ENCODE results near the gene ACSS1.
A peak's percentile ranks its signal among the peaks of the same experiment; 100 is the strongest.

ACSS1 gene

GRCh38 chr20:24981282-24981681, 76.7 kb downstream of the ACSS1 start:
- peaks cover 6% of the 10 kb centered on the region for H3K9me3 Mint-ChIP-seq
- DNase-seq (ENCODE audit: low spot score) = no peak
- H3K36me3 Mint-ChIP-seq (ENCODE audit: low read depth) = peaks cover 70% of the 10 kb centered on the region
- H3K4me3 Mint-ChIP-seq = no peak overlapping the region
- H3K27me3 Mint-ChIP-seq (ENCODE audit: low read depth) = no peaks in the 10 kb centered on the region
- H3K27ac Mint-ChIP-seq = no peak overlapping the region
- peaks cover 23% of the 10 kb centered on the region for H3K4me1 Mint-ChIP-seq (ENCODE audit: low read depth)

GRCh38 chr20:24980291-24981053, 77.5 kb downstream of the ACSS1 start:
- Mint-ChIP-seq H3K4me1 (ENCODE audit: low read depth) (peaks cover 20% of the 10 kb centered on the region), H3K9me3 (peaks cover 14% of the 10 kb centered on the region), H3K36me3 (ENCODE audit: low read depth) (peaks cover 78% of the 10 kb centered on the region), H3K27me3 (ENCODE audit: low read depth) (no peaks in the 10 kb centered on the region), H3K4me3 (no peak overlapping the region), H3K27ac (peak overlapping the region; percentile 62)
- DNase-seq (ENCODE audit: low spot score) = no peak

- DNase-seq (ENCODE audit: low spot score) = no peak
- peaks cover 88% of the 10 kb centered on the region for H3K36me3 Mint-ChIP-seq (ENCODE audit: low read depth)
- no peaks in the 10 kb centered on the region for H3K27me3 Mint-ChIP-seq (ENCODE audit: low read depth)
- H3K27ac Mint-ChIP-seq = peak overlapping the region; percentile 62
- peaks cover 12% of the 10 kb centered on the region for H3K4me1 Mint-ChIP-seq (ENCODE audit: low read depth)
- no peak overlapping the region for H3K4me3 Mint-ChIP-seq
- H3K9me3 Mint-ChIP-seq = peaks cover 20% of the 10 kb centered on the region
Measured at GRCh38 chr20:24979036-24979960, 78.6 kb downstream of the ACSS1 start.

GRCh38 chr20:24978513-24978912, 79.4 kb downstream of the ACSS1 start:
- Mint-ChIP-seq H3K4me1 (ENCODE audit: low read depth) (peaks cover 12% of the 10 kb centered on the region), H3K36me3 (ENCODE audit: low read depth) (peaks cover 86% of the 10 kb centered on the region), H3K9me3 (peaks cover 20% of the 10 kb centered on the region), H3K4me3 (no peak overlapping the region), H3K27me3 (ENCODE audit: low read depth) (no peaks in the 10 kb centered on the region), H3K27ac (no peak overlapping the region)
- no peak for DNase-seq (ENCODE audit: low spot score)

GRCh38 chr20:24977797-24978196, 80.1 kb downstream of the ACSS1 start:
- peaks cover 88% of the 10 kb centered on the region for H3K36me3 Mint-ChIP-seq (ENCODE audit: low read depth)
- no peak for DNase-seq (ENCODE audit: low spot score)
- peaks cover 20% of the 10 kb centered on the region for H3K9me3 Mint-ChIP-seq
- H3K27ac Mint-ChIP-seq = no peak overlapping the region
- H3K4me3 Mint-ChIP-seq = no peak overlapping the region
- peaks cover 11% of the 10 kb centered on the region for H3K4me1 Mint-ChIP-seq (ENCODE audit: low read depth)
- no peaks in the 10 kb centered on the region for H3K27me3 Mint-ChIP-seq (ENCODE audit: low read depth)

GRCh38 chr20:24977336-24977735, 80.6 kb downstream of the ACSS1 start:
- Mint-ChIP-seq H3K27me3 (ENCODE audit: low read depth) (no peaks in the 10 kb centered on the region), H3K4me1 (ENCODE audit: low read depth) (peaks cover 9% of the 10 kb centered on the region), H3K4me3 (no peak overlapping the region), H3K36me3 (ENCODE audit: low read depth) (peaks cover 87% of the 10 kb centered on the region), H3K9me3 (peaks cover 20% of the 10 kb centered on the region), H3K27ac (no peak overlapping the region)
- DNase-seq (ENCODE audit: low spot score) = no peak

GRCh38 chr20:24972341-24972740, 85.6 kb downstream of the ACSS1 start:
- peaks cover 20% of the 10 kb centered on the region for H3K9me3 Mint-ChIP-seq
- no peak overlapping the region for H3K4me3 Mint-ChIP-seq
- H3K27ac Mint-ChIP-seq = no peak overlapping the region
- H3K36me3 Mint-ChIP-seq (ENCODE audit: low read depth) = peaks cover 74% of the 10 kb centered on the region
- H3K4me1 Mint-ChIP-seq (ENCODE audit: low read depth) = no peaks in the 10 kb centered on the region
- no peaks in the 10 kb centered on the region for H3K27me3 Mint-ChIP-seq (ENCODE audit: low read depth)
- DNase-seq (ENCODE audit: low spot score) = no peak

- Mint-ChIP-seq H3K4me3 (no peak overlapping the region), H3K27me3 (ENCODE audit: low read depth) (no peaks in the 10 kb centered on the region), H3K4me1 (ENCODE audit: low read depth) (no peaks in the 10 kb centered on the region), H3K27ac (no peak overlapping the region), H3K36me3 (ENCODE audit: low read depth) (peaks cover 69% of the 10 kb centered on the region), H3K9me3 (peaks cover 16% of the 10 kb centered on the region)
- no peak for DNase-seq (ENCODE audit: low spot score)
Measured at GRCh38 chr20:24971376-24972101, 86.4 kb downstream of the ACSS1 start.

GRCh38 chr20:24970754-24971153, 87.2 kb downstream of the ACSS1 start:
- peaks cover 69% of the 10 kb centered on the region for H3K36me3 Mint-ChIP-seq (ENCODE audit: low read depth)
- H3K9me3 Mint-ChIP-seq = peaks cover 9% of the 10 kb centered on the region
- no peak overlapping the region for H3K4me3 Mint-ChIP-seq
- H3K27me3 Mint-ChIP-seq (ENCODE audit: low read depth) = no peaks in the 10 kb centered on the region
- H3K4me1 Mint-ChIP-seq (ENCODE audit: low read depth) = no peaks in the 10 kb centered on the region
- H3K27ac Mint-ChIP-seq = no peak overlapping the region
- DNase-seq (ENCODE audit: low spot score) = no peak

- Mint-ChIP-seq H3K27ac (no peak overlapping the region), H3K4me3 (no peak overlapping the region), H3K36me3 (ENCODE audit: low read depth) (peaks cover 69% of the 10 kb centered on the region), H3K4me1 (ENCODE audit: low read depth) (no peaks in the 10 kb centered on the region), H3K27me3 (ENCODE audit: low read depth) (no peaks in the 10 kb centered on the region), H3K9me3 (peaks cover 3% of the 10 kb centered on the region)
- DNase-seq (ENCODE audit: low spot score) = no peak
Measured at GRCh38 chr20:24970030-24970553, 87.8 kb downstream of the ACSS1 start.

GRCh38 chr20:24969186-24970029, 88.5 kb downstream of the ACSS1 start:
- H3K27me3 Mint-ChIP-seq (ENCODE audit: low read depth) = no peaks in the 10 kb centered on the region
- peaks cover 2% of the 10 kb centered on the region for H3K4me1 Mint-ChIP-seq (ENCODE audit: low read depth)
- no peak overlapping the region for H3K27ac Mint-ChIP-seq
- H3K9me3 Mint-ChIP-seq = no peaks in the 10 kb centered on the region
- peaks cover 68% of the 10 kb centered on the region for H3K36me3 Mint-ChIP-seq (ENCODE audit: low read depth)
- no peak overlapping the region for H3K4me3 Mint-ChIP-seq
- DNase-seq (ENCODE audit: low spot score) = no peak

- Mint-ChIP-seq H3K4me3 (no peak overlapping the region), H3K36me3 (ENCODE audit: low read depth) (peaks cover 66% of the 10 kb centered on the region)
Measured at GRCh38 chr20:24968278-24968800, 89.6 kb downstream of the ACSS1 start.

More at GRCh38 chr20:24968278-24968800, 89.6 kb downstream of the ACSS1 start:
- Mint-ChIP-seq H3K9me3 (no peaks in the 10 kb centered on the region), H3K27ac (no peak overlapping the region), H3K27me3 (ENCODE audit: low read depth) (no peaks in the 10 kb centered on the region), H3K4me1 (ENCODE audit: low read depth) (peaks cover 2% of the 10 kb centered on the region)
- no peak for DNase-seq (ENCODE audit: low spot score)
